HL-60 (cell line): ENCODE data around the gene ICAM2.

Experiments
- DNase-seq, 2 experiments: peaks; one replicate each; pipeline ENCODE4 v3.0.0-alpha.2; 2010 to 2020; ENCODE audit warnings: low read depth in 1 of 2, low spot score in 1 of 2
- H3K27ac ChIP-seq: fragments of 250-450 bp; sonication (Bioruptor Pico); replicated peaks from 2 replicates; pipeline ENCODE4 v1.5.1; 2020; ENCODE audit warnings: mild to moderate bottlenecking, moderate library complexity
- H3K27me3 ChIP-seq: fragments of 250-450 bp; sonication (Bioruptor Pico); 2 replicates; pipeline ENCODE4 v1.5.1; 2021; ENCODE audit warnings: mild to moderate bottlenecking, moderate library complexity; ENCODE audit not compliant: insufficient read depth, poor library complexity, severe bottlenecking
- H3K4me3 ChIP-seq: replicated peaks from 2 replicates; pipeline ENCODE4 v1.5.1; 2011; ENCODE audit warnings: mild to moderate bottlenecking, control low read depth, low read length; ENCODE audit not compliant: insufficient read depth
- GABPA ChIP-seq: IDR thresholded peaks from 2 replicates; pipeline ENCODE4 v1.6.1; 2012; ENCODE audit warnings: low read depth
- POLR2AphosphoS5 ChIP-seq: IDR thresholded peaks from 2 replicates; pipeline ENCODE4 v1.6.1; 2012; ENCODE audit warnings: low read depth
- SPI1 ChIP-seq: IDR thresholded peaks from 2 replicates; pipeline ENCODE4 v1.6.1; 2012; ENCODE audit warnings: low read depth, mild to moderate bottlenecking, borderline replicate concordance
- TF ChIP-seq, protein P1 (sequence below): IDR thresholded peaks from 2 replicates; pipeline ENCODE4 v1.6.1; 2012; ENCODE audit warnings: low read depth; ENCODE audit not compliant: insufficient replicate concordance
- TF ChIP-seq, protein P2 (sequence below): IDR thresholded peaks from one replicate; pipeline ENCODE4 v1.5.1; 2011; ENCODE audit warnings: low read length, control low read depth, inconsistent platforms; ENCODE audit not compliant: insufficient read depth

ICAM2 gene

DNA sequence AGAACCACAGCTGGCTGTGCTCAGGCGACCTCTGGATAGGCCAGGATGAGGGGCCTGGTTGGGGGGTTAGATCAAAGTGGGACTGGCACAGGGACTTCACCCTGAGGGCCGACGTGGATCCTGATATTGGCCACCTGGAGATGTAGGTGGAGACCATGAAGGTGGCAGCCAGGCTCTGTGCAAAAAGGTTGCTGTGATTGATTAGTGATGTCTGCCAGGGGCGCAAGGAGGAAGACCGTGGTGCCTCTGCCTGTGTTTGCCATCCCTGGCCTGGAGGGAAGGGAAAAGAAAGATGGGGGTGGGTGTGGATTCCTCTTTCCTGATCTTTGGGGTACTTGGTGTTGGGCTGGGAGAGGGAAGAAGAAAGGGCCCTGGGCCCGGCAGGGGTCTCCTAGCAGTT, 47.2 kb downstream of the ICAM2 start:
- Histone ChIP-seq H3K27ac (no peak overlapping the region), H3K4me3 (no peak overlapping the region), H3K27me3 (no peaks in the 10 kb centered on the region)
- no peak for TF ChIP-seq GABPA
- TF ChIP-seq, protein P1, sequence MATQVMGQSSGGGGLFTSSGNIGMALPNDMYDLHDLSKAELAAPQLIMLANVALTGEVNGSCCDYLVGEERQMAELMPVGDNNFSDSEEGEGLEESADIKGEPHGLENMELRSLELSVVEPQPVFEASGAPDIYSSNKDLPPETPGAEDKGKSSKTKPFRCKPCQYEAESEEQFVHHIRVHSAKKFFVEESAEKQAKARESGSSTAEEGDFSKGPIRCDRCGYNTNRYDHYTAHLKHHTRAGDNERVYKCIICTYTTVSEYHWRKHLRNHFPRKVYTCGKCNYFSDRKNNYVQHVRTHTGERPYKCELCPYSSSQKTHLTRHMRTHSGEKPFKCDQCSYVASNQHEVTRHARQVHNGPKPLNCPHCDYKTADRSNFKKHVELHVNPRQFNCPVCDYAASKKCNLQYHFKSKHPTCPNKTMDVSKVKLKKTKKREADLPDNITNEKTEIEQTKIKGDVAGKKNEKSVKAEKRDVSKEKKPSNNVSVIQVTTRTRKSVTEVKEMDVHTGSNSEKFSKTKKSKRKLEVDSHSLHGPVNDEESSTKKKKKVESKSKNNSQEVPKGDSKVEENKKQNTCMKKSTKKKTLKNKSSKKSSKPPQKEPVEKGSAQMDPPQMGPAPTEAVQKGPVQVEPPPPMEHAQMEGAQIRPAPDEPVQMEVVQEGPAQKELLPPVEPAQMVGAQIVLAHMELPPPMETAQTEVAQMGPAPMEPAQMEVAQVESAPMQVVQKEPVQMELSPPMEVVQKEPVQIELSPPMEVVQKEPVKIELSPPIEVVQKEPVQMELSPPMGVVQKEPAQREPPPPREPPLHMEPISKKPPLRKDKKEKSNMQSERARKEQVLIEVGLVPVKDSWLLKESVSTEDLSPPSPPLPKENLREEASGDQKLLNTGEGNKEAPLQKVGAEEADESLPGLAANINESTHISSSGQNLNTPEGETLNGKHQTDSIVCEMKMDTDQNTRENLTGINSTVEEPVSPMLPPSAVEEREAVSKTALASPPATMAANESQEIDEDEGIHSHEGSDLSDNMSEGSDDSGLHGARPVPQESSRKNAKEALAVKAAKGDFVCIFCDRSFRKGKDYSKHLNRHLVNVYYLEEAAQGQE, result no peak
- no peak for TF ChIP-seq SPI1
- TF ChIP-seq, protein P2, sequence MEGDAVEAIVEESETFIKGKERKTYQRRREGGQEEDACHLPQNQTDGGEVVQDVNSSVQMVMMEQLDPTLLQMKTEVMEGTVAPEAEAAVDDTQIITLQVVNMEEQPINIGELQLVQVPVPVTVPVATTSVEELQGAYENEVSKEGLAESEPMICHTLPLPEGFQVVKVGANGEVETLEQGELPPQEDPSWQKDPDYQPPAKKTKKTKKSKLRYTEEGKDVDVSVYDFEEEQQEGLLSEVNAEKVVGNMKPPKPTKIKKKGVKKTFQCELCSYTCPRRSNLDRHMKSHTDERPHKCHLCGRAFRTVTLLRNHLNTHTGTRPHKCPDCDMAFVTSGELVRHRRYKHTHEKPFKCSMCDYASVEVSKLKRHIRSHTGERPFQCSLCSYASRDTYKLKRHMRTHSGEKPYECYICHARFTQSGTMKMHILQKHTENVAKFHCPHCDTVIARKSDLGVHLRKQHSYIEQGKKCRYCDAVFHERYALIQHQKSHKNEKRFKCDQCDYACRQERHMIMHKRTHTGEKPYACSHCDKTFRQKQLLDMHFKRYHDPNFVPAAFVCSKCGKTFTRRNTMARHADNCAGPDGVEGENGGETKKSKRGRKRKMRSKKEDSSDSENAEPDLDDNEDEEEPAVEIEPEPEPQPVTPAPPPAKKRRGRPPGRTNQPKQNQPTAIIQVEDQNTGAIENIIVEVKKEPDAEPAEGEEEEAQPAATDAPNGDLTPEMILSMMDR, result no peak
- no peak for TF ChIP-seq POLR2AphosphoS5
- no peak for DNase-seq

DNA sequence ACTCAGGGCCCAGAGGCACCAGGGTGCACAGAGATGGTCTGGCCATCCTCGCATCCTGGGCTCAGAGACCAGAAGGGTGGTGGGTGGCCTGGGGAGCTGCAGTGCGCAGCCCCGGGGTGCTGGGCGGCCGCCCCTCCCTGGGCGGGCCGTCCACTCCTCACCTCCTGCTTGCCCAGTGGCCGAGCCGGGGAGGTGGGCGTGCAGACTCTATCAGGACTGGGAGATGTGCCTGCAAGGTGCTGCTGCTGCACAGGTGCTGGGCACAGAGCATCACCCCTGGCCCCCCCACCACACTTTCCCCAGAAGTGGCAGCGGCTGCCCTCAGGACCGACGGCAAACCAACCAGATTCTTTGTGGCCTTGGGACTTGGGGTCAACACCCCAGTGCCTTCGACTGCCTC, 47.6 kb downstream of the ICAM2 start, which contains the start of gene SCN4A:
Gene SCN4A, minus strand, starts transcription at position 123 of the 400 bp plus-strand sequence. Its CDS starts 77 bp downstream, at position 46.
- Histone ChIP-seq H3K27ac (no peak within 1 kb of the TSS), H3K4me3 (no peak within 1 kb of the TSS), H3K27me3 (no peaks in the 10 kb centered on the region)
- TF ChIP-seq POLR2AphosphoS5 (no peak), SPI1 (no peak), GABPA (no peak)
- TF ChIP-seq, protein P1, result no peak
- TF ChIP-seq, protein P2, result no peak
- no peak for DNase-seq

DNA sequence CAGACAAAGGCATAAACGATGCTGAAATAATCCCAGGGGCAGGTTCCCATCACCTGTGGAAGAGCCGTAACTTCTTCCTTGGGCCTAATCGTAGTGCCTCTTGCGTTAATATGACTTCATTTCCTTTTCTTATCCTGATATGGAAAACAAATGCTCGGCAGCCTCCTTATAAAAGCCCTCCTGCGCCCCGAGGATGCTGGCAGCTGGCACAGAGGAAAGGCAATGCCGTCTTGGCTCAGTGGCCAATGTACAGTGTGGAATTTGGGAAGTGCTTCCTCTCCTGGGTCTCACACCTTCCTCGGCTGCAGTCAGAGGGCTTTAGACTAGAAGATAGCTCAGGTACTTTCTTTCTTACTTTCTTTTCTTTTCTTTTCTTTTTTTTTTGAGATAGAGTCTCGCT, 51.2 kb downstream of the ICAM2 start:
- no peak for DNase-seq
- Histone ChIP-seq H3K27me3 (no peaks in the 10 kb centered on the region), H3K27ac (no peak overlapping the region), H3K4me3 (no peak overlapping the region)
- TF ChIP-seq SPI1, result no peak
- no peak for TF ChIP-seq GABPA
- TF ChIP-seq, protein P1, result no peak
- TF ChIP-seq POLR2AphosphoS5, result no peak
- TF ChIP-seq, protein P2, result no peak
